Natural killer cell (primary cell): Measurements from ENCODE around the gene CCDC87. TPM values are rescaled to one million over a fixed set of nuclear protein-coding genes. Genes with fewer than 3 reads are reported as not detected.
A peak's percentile ranks its signal among the peaks of the same experiment; 100 is the strongest.

Experiments
- ATAC-seq, 3 donors: fragments of 150-1000 bp in 2 of 3; fragments of 200-7000 bp in 1 of 3; cut with Tn5 transposase; 1 replicate in 1 of 3; 2 replicates in 2 of 3; pipeline ENCODE4 v1.10.0; 2021; ENCODE audit warnings: mild to moderate bottlenecking in 2 of 3, moderate library complexity in 2 of 3
- DNase-seq, 2 donors: peaks; one replicate each; pipeline versions ENCODE4 v3.0.0 to v3.0.0-alpha.2; 2013 to 2021; ENCODE audit warnings: mixed read lengths in 1 of 2
- H3K27ac ChIP-seq: one replicate; pipeline ENCODE4 v1.5.1; 2013; ENCODE audit warnings: mild to moderate bottlenecking, low read length
- H3K27me3 ChIP-seq: one replicate; pipeline ENCODE4 v1.6.1; 2013; ENCODE audit warnings: low read length; ENCODE audit not compliant: control insufficient read depth, insufficient read depth
- H3K36me3 ChIP-seq: one replicate; pipeline ENCODE4 v1.6.1; 2013; ENCODE audit warnings: low read length; ENCODE audit not compliant: control insufficient read depth, insufficient read depth
- H3K4me1 ChIP-seq: one replicate; pipeline ENCODE4 v1.6.1; 2013; ENCODE audit warnings: low read length; ENCODE audit not compliant: control insufficient read depth, insufficient read depth
- H3K4me3 ChIP-seq: one replicate; pipeline ENCODE4 v1.5.1; 2013; ENCODE audit warnings: low read length
- H3K9me3 ChIP-seq: one replicate; pipeline ENCODE4 v1.6.1; 2013; ENCODE audit warnings: low read length; ENCODE audit not compliant: control insufficient read depth, insufficient read depth
- H3K27ac Mint-ChIP-seq, 2 donors: one replicate each; pipeline ENCODE4 v1.8.0; 2022; ENCODE audit warnings: mild to moderate bottlenecking in 2 of 2, mixed read lengths in 2 of 2, moderate library complexity in 1 of 2
- H3K27me3 Mint-ChIP-seq, 2 donors: one replicate each; pipeline ENCODE4 v1.8.0; 2022; ENCODE audit warnings: low read depth in 2 of 2, mixed read lengths in 2 of 2
- H3K36me3 Mint-ChIP-seq: one replicate; pipeline ENCODE4 v1.8.0; 2022; ENCODE audit warnings: mixed read lengths
- H3K4me1 Mint-ChIP-seq, 2 donors: one replicate each; pipeline ENCODE4 v1.8.0; 2022; ENCODE audit warnings: mixed read lengths in 2 of 2
- H3K4me3 Mint-ChIP-seq: one replicate; pipeline ENCODE4 v1.8.0; 2022; ENCODE audit warnings: mild to moderate bottlenecking, moderate library complexity, mixed read lengths
- H3K9me3 Mint-ChIP-seq, 2 donors: one replicate each; pipeline ENCODE4 v1.8.0; 2022; ENCODE audit warnings: mixed read lengths in 2 of 2
- WGBS: methylation state at CpG from one replicate; pipeline ENCODE4 v1.1.7; 2013; ENCODE audit warnings: missing lambda C conversion rate; ENCODE audit not compliant: insufficient coverage; 5-methylcytosine and 5-hydroxymethylcytosine counted together
- intact Hi-C: fragments of 100-400 bp; cut with micrococcal nuclease; formaldehyde crosslinking; loops from one replicate; pipeline ENCODE4 v1.14.2; 2022
- total RNA-seq, 4 donors: library from RNA; stranded (reverse); fragments of 120-200 nt in 1 of 4; gene quantifications; one replicate each; pipeline versions ENCODE4 v1.2.3 to v1.2.4, GENCODE V29; 2013 to 2022
- TF ChIP-seq, protein P1 (sequence below): fragments of 200-600 bp; IDR thresholded peaks from one replicate; pipeline ENCODE4 v1.8.0; 2022; ENCODE audit warnings: antibody characterized with exemption

Gene CCDC87
- total RNA-seq, 3 donors from 2014 or later (not counting 1 experiment from before 2014, with no cell fraction given), result 0.40 to 0.68 (median 0.49) TPM

DNA sequence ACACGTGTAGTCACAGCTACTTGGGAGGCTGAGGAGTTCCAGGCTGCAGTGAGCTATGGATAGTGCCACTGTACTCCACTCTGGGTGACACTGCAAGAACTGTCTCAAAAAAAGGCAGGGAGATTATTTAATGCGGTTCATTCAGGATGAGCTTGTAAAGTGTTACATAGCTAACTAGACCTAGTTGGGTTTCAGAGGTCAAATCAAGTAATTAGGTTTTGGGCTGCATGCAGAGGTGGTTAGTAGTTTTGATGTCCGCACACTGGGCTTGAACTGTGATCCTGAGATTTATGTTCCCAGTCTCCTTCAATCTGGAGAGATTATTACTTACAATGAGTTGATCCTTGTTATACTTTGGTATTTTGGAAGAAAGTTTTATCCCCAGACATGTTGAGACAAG, 43.5 kb upstream of the CCDC87 start:
- WGBS, result 89% methylated on average over 3 of the region's 3 CpGs

DNA sequence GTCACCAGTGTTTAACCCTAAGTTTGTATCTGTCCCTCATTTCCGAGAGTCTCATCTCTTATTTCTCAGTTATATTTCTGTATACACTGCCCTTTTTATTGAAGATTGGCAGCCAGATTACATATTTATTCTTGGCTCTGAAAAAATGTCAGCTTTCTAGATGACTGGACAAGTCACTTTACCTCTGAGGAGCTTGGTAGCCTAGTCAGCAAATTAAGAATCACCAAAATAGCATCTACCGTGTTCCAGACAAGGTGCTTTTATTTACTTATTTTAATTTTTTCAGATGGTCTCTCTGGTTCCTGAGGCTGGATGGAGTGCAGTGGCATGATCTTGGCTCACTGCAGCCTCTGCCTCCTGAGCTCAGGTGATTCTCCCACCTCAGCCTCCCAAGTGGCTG, 40.1 kb upstream of the CCDC87 start:
- H3K9me3 ChIP-seq, result no peaks in the 10 kb centered on the region
- WGBS, result 68% methylated on average over 2 of the region's 2 CpGs
- Mint-ChIP-seq H3K4me3 (no peak overlapping the region), H3K27ac (no peak overlapping the region), H3K36me3 (no peaks in the 10 kb centered on the region), H3K4me1 (peaks cover 35 to 37% of the 10 kb centered on the region in 2 donors), H3K27me3 (no peaks in the 10 kb centered on the region), H3K9me3 (no peaks in the 10 kb centered on the region)
- no peaks in the 10 kb centered on the region for H3K27me3 ChIP-seq
- TF ChIP-seq, protein P1, sequence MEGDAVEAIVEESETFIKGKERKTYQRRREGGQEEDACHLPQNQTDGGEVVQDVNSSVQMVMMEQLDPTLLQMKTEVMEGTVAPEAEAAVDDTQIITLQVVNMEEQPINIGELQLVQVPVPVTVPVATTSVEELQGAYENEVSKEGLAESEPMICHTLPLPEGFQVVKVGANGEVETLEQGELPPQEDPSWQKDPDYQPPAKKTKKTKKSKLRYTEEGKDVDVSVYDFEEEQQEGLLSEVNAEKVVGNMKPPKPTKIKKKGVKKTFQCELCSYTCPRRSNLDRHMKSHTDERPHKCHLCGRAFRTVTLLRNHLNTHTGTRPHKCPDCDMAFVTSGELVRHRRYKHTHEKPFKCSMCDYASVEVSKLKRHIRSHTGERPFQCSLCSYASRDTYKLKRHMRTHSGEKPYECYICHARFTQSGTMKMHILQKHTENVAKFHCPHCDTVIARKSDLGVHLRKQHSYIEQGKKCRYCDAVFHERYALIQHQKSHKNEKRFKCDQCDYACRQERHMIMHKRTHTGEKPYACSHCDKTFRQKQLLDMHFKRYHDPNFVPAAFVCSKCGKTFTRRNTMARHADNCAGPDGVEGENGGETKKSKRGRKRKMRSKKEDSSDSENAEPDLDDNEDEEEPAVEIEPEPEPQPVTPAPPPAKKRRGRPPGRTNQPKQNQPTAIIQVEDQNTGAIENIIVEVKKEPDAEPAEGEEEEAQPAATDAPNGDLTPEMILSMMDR, result no peak
- ATAC-seq, result no peak
- no peak for DNase-seq
- peaks cover 9% of the 10 kb centered on the region for H3K4me1 ChIP-seq
- peaks cover 30% of the 10 kb centered on the region for H3K36me3 ChIP-seq
- no peak overlapping the region for H3K4me3 ChIP-seq
- no peak overlapping the region for H3K27ac ChIP-seq
- intact Hi-C loops, result no loop called here

More for the DNA sequence above, 43.5 kb upstream of the CCDC87 start:
- intact Hi-C loops, result no loop called here
- DNase-seq, result peak in 1 of 2 donors; percentile 10
- H3K27me3 ChIP-seq, result no peaks in the 10 kb centered on the region
- H3K27ac ChIP-seq, result no peak overlapping the region
- TF ChIP-seq, protein P1, result no peak
- Mint-ChIP-seq H3K4me3 (no peak overlapping the region), H3K36me3 (peaks cover 9% of the 10 kb centered on the region), H3K27ac (peak overlapping the region in 1 of 2 donors; percentile 88), H3K9me3 (no peaks in the 10 kb centered on the region), H3K27me3 (no peaks in the 10 kb centered on the region), H3K4me1 (peaks cover 44 to 53% of the 10 kb centered on the region in 2 donors)
- ATAC-seq, result no peak
- H3K4me3 ChIP-seq, result no peak overlapping the region
- H3K4me1 ChIP-seq, result peaks cover 28% of the 10 kb centered on the region
- H3K9me3 ChIP-seq, result no peaks in the 10 kb centered on the region
- peaks cover 27% of the 10 kb centered on the region for H3K36me3 ChIP-seq

DNA sequence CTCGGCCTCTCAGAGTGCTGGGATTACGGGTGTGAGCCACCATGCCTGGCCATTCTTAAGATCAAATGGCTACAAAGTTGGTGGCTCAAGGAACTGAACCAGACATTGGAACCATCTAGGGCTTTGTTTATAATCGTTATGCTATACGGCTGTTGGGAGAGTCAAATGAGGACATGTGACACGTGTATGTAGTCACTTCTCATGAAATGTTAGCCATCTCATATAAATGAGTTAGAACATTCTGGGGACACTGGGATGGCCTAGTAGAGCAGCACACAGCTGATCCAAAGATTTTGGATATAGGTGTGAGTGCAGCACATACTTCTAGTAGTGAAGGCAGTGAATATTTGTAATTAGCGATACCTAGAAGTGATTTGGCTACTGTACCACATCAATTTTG, 39.0 kb upstream of the CCDC87 start:
- Histone ChIP-seq H3K9me3 (no peaks in the 10 kb centered on the region), H3K36me3 (peaks cover 40% of the 10 kb centered on the region), H3K4me1 (peaks cover 2% of the 10 kb centered on the region), H3K27me3 (no peaks in the 10 kb centered on the region), H3K27ac (no peak overlapping the region), H3K4me3 (no peak overlapping the region)
- H3K27ac Mint-ChIP-seq, result peak overlapping the region in 1 of 2 donors; percentile 52
- intact Hi-C loops, result no loop called here
- no peak for ATAC-seq
- no peaks in the 10 kb centered on the region for H3K9me3 Mint-ChIP-seq
- no peak for DNase-seq
- no peaks in the 10 kb centered on the region for H3K36me3 Mint-ChIP-seq
- no peak overlapping the region for H3K4me3 Mint-ChIP-seq
- 95% methylated on average over 6 of the region's 6 CpGs for WGBS
- H3K27me3 Mint-ChIP-seq, result no peaks in the 10 kb centered on the region
- TF ChIP-seq, protein P1, result no peak
- H3K4me1 Mint-ChIP-seq, result peaks cover 30 to 39% of the 10 kb centered on the region in 2 donors

DNA sequence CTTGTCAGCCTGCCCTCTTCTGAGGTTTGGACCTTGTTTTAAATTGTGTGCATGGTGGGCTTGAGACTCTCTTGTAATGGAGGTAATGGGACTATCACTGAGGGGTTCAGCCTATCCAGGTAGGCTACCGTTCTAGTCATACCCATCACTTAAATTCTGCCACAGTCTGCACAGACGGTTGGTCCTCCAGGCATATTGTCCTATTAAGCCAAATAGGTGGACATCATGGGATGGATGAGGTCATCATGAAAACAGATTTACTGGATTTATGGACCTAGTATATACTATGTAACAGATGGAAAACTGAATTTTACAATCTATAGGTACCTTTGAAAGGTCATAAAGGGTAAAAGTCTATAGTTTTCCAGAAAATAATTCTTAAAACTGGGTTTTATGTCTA, 36.5 kb upstream of the CCDC87 start:
- Mint-ChIP-seq H3K36me3 (no peaks in the 10 kb centered on the region), H3K4me3 (no peak overlapping the region), H3K27ac (peak overlapping the region; percentile 49 to 54), H3K27me3 (no peaks in the 10 kb centered on the region), H3K9me3 (no peaks in the 10 kb centered on the region), H3K4me1 (peaks cover 30 to 51% of the 10 kb centered on the region in 2 donors)
- H3K36me3 ChIP-seq, result peaks cover 66% of the 10 kb centered on the region
- H3K4me1 ChIP-seq, result peaks cover 16% of the 10 kb centered on the region
- intact Hi-C loops, result no loop called here
- TF ChIP-seq, protein P1, result no peak
- 86% methylated on average over 1 of the region's 2 CpGs for whole genome bisulfite sequencing
- DNase-seq, result no peak
- no peak overlapping the region for H3K4me3 ChIP-seq
- H3K27ac ChIP-seq, result no peak overlapping the region
- H3K27me3 ChIP-seq, result no peaks in the 10 kb centered on the region
- ATAC-seq, result no peak
- H3K9me3 ChIP-seq, result no peaks in the 10 kb centered on the region
